Measurements from ENCODE around the gene EEF1AKMT2. TPM values are rescaled to one million over a fixed set of nuclear protein-coding genes. Genes with fewer than 3 reads are reported as not detected.
"Not testable (repeated sequence)": the region's sequence is repeated elsewhere in the genome, so short reads cannot be mapped to it uniquely, and the experiment has no call there.

The EEF1AKMT2 gene
- 21.1 and 28.9 TPM in 2 replicates for total RNA-seq (2014; rRNA removed; shearing (Covaris generic))

DNA sequence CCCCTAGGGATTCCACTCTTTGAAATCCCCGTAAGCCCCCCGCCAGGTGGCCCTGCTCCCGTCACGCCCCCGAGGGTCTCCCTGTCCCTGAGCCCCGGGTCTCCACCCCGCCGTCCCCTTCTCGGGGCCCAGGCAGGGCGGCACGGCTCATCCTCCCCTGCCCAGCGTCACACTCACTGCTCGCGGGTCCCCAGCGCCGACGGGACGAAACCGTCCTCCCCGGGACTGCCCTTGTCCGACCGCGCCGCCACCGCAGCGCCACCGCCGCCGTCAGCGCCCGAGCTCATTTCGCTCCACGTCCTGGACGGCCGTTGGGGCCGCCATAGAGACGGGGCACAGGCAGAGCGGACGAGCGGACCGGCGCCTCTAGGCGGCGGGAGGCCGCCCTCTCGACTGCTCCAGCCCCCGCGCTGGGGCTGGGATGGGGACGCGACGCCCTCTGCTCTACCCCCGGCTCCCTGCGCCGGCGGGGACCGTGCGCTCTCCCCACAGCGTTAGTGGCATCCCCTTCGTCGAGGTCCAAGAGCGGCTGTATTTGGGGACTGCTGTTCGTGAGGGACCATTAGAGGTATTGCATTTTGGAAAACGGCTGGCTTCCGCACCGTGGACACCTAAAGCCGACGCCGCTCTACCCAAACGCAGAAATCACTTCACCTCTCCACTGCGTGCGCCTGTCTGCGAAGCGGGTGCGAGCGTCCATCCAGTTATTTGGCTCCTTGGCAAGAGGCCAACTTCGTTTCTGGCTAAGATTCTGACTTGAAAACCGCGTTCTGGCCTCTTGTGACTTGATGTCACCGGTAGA lies at the start of gene EEF1AKMT2:
Gene EEF1AKMT2 (minus strand): TSS at position 341 of the 802 bp plus-strand sequence. CDS start 54 bp downstream, at position 287.
- peak; percentile 77 for DNase-seq (ENCODE audit: low read depth)

DNA sequence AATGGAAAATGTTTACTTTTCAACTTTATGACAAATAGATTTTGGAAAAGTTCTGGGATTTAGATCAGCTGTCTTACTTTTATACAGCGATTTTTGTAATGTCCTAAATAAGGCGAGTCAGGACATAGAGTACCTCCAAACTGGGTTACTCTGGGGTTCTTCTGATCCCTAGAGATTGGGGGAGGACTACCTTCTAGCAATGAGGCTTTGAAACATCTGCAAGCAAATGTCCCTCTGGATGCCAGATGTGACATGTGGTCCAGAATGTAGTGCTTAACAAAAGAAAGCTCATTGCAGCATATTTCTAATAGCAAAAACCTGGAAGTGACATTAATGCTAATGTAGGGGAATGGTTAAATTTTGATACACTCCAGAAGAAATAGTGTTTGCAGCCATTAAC lies 46.0 kb upstream of the EEF1AKMT2 start:
- no peak for DNase-seq (ENCODE audit: low read depth)

DNA sequence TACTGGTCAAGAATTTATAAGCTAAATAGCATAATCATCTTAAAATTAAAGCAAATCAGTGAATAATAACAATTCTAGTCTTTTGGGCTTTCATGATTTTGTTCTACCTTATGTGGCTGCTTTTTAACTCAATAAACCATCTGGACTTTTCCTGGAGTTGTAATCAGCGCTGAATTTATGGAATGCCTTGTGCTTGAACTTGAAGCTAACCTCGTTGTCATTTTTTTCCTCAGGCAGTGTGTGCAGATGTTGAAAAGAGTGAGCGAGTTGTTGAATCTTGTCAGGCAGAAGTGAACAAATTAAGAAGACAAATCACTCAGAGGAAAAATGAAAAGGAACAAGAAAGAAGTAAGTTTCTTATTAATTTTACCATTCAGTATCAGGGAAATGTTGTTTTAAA lies 39.4 kb upstream of the EEF1AKMT2 start:
- DNase-seq (ENCODE audit: low read depth), result no peak

- no peak for DNase-seq (ENCODE audit: low read depth)
Measured at GRCh38 chr10:124830445-124830844, 38.8 kb upstream of the EEF1AKMT2 start.

- no peak for DNase-seq (ENCODE audit: low read depth)
Measured at GRCh38 chr10:124829447-124830115, 37.9 kb upstream of the EEF1AKMT2 start.

GRCh38 chr10:124827474-124827873 lies 35.8 kb upstream of the EEF1AKMT2 start:
- peak; percentile 2 for DNase-seq (ENCODE audit: low read depth)

DNA sequence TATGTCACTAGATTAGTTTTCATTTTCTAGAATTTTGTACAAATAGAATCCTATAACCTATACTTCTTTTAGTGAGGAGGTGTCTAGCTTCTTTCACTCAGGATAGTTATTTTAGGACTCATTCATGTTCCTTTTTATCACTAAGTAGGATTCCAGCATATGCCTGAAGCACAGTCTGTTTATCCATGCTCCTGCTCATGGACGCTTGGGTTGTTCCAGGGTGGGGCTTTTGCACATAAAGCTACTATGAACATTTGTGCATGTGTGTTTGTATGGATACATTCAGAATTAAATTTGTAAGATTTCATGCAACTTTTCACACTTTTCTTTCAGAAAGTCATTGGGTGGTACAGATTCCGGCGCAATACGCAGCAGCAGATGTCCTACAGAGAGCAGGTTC lies 34.6 kb upstream of the EEF1AKMT2 start:
- DNase-seq (ENCODE audit: low read depth), result no peak

- DNase-seq (ENCODE audit: low read depth), result no peak
Measured at GRCh38 chr10:124825702-124826101, 34.0 kb upstream of the EEF1AKMT2 start.

DNA sequence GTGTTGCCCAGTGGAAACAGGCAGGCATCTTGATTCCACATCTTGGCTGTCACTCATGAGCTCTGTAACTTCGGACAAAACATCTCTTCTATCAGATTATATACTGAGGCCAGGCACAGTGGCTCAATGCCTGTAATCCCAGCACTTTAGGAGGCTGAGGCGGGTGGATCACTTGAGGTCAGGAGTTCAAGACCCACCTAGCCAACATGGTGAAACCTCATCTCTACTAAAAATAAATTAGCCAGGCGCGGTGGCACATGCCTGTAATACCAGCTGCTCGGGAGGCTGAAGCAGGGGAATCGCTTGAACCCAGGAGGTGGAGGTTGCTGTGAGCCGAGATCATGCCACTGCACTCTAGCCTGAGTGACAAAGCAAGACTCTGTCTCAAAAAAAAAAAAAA lies 33.2 kb upstream of the EEF1AKMT2 start:
- not testable (repeated sequence) for DNase-seq (ENCODE audit: low read depth)

DNA sequence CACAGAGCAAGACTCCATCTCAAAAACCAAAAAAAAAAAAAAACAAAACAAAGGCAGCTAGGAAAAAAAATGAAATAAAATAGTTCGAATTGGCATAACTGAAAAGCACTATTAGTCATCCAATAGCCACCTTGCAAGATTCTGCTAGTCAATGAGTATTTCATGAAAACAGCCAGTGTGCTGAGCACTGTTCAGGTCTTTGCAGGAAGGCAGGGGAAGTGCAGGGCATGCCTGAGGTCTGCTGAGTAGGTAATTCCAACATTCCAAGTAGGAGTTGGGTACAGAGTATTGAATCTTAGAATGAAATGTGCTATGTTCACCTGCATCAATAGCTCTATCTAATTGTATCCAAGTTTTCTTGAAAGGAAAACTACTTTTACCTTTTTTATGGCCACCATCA lies 32.8 kb upstream of the EEF1AKMT2 start:
- DNase-seq (ENCODE audit: low read depth), result no peak

- DNase-seq (ENCODE audit: low read depth), result no peak
Measured at GRCh38 chr10:124821520-124821919, 29.8 kb upstream of the EEF1AKMT2 start.

DNA sequence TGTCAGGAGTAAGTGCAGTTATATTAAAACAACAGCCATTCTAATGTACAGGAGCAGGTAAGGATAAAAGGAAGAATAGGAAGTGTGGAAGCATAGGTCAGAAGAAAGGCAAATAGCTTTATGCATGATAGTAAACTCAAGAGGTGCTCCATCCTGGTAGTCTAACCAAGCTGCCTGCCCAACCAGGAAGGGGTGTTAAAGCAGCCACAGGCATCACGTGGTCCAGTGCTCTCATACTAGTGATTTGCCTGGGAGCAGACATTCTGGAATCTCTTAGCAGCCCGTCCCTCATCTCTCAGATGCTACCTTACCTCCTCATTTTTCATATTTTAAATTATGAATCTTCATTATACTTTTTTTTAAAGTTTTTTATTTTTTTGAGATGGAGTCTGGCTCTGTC lies 28.4 kb upstream of the EEF1AKMT2 start:
- no peak for DNase-seq (ENCODE audit: low read depth)

GRCh38 chr10:124802313-124802675 lies 10.6 kb upstream of the EEF1AKMT2 start:
- peak; percentile 3 for DNase-seq (ENCODE audit: low read depth)

GRCh38 chr10:124799211-124799610 lies 7.5 kb upstream of the EEF1AKMT2 start:
- no peak for DNase-seq (ENCODE audit: low read depth)

DNA sequence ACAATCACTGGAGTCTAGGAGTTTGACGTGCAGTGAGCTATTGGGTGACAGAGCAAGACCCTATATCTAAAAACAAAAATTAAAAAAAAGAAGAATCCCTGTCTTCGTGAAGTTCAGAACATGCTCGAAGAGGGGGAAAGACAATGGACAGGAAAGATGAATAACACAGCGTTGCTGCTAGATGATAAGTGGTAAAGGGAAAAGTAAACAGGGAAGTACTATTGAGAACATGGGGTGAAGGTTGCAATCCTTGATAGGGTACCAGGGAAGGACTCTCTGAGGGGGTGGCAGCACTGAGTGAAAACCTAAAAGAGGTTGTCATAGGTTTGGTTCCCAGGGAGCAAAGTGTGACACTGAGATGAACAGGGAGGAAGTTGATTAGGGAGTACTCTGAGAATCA lies 7.1 kb upstream of the EEF1AKMT2 start:
- no peak for DNase-seq (ENCODE audit: low read depth)

GRCh38 chr10:124798364-124798763 lies 6.7 kb upstream of the EEF1AKMT2 start:
- no peak for DNase-seq (ENCODE audit: low read depth)

- no peak for DNase-seq (ENCODE audit: low read depth)
Measured at GRCh38 chr10:124792998-124793352, 1.3 kb upstream of the EEF1AKMT2 start.

- not testable (repeated sequence) for DNase-seq (ENCODE audit: low read depth)
Measured at GRCh38 chr10:124782900-124783299, 8.8 kb downstream of the EEF1AKMT2 start.

DNA sequence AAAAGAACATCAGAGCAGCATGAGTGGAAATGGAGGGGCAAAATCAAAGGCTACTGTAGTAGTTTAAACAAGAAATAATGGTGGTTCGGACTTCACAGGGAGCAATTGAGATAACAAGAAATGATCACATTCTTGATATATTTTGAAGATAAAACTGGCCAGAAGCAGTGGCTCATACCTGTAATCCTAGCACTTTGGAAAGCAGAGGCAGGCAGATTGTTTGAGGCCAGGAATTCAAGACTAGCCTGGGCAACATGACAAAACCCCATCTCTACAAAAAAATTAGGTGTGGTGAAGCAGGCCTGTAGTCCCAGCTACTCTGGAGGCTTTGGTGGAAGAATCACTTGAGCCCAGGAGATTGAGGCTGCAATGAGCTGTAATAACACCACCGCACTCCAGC lies 22.9 kb downstream of the EEF1AKMT2 start:
- DNase-seq (ENCODE audit: low read depth), result no peak

- DNase-seq (ENCODE audit: low read depth), result no peak
Measured at GRCh38 chr10:124765256-124765655, 26.4 kb downstream of the EEF1AKMT2 start.

GRCh38 chr10:124763267-124763666 lies 28.4 kb downstream of the EEF1AKMT2 start:
- no peak for DNase-seq (ENCODE audit: low read depth)

DNA sequence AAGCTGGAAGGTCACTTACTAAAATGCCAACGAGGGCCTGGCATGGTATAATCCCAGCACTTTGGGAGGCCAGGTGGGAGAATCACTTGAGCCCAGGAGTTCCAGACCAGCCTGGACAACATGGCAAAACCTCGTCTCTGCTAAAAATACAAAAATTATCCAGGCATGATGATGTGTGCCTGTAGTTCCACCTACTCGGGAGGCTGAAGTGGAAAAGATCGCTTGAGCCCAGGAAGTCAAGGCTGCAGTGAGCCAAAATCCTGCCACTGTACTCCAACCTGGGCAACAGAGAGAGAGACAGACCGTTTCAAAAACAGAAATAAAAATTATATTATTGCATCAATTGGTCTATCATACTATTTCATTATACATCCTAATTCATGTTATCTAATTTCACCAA lies 29.4 kb downstream of the EEF1AKMT2 start:
- DNase-seq (ENCODE audit: low read depth), result no peak

DNA sequence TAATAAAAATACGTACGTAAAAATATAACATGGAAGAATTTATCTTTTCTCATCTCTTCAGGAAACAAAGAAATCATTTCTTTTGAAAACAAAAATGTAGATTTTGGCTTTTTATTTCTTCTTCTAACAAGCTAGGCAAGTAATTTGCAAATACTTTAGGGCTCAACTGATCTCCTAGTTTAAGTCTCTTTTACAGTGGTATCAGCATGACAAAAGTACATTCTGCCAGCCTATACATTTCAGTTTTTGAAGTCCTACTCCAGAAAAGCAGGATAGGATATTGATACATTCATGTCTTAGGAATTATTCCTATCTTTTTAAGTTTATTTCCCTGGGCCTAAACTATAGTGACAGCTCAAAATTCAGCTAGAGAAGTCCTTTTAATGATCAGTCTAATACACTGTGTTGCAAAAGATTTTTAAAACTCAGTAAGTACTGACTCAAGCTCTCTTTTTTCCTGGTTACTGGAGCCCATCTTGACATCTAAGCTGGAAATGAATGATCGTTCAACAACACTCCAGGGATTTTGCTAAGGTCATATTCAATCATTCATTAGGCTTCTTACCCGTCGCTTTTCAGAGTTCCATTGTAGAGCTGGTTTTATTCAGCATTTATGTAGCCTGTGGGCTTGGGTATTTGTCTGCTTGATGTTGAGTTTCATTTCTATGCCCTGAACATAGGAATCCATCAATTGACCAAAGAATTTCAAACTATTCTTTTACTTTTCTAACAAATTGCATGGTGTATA lies 35.4 kb downstream of the EEF1AKMT2 start:
- no peak for DNase-seq (ENCODE audit: low read depth)
